Measurements from ENCODE around the gene C3orf52.

GRCh38 chr3:112104774-112105173 is 18.6 kb downstream of the C3orf52 start:
- TF ChIP-seq SUZ12 (IDR thresholded peaks at IDR 0.05; ENCODE audit: extremely low read depth, insufficient read depth, insufficient read length) (no peak), YY1 (IDR thresholded peaks at IDR 0.05; ENCODE audit: insufficient read depth, insufficient read length) (no peak)
